Fibroblast of villous mesenchyme (primary cell): ENCODE results near the gene ZNF530. TPM values are rescaled to one million over a fixed set of nuclear protein-coding genes. Genes with fewer than 3 reads are reported as not detected.

Experiments
- DNase-seq: peaks from one replicate; pipeline ENCODE4 v3.0.0-alpha.2; 2010; ENCODE audit warnings: low read depth
- H3K4me3 ChIP-seq: 2 replicates; pipeline ENCODE4 v1.5.1; 2011; ENCODE audit warnings: low read depth, mild to moderate bottlenecking, low read length
- CTCF ChIP-seq: IDR thresholded peaks from 2 replicates; pipeline ENCODE4 v1.5.1; 2012; ENCODE audit warnings: low read depth, mild to moderate bottlenecking, low read length; ENCODE audit not compliant: insufficient read depth
- total RNA-seq: library from RNA; depleted of rRNA; stranded (reverse); fragments of >200 nt; gene quantifications from 2 replicates; pipeline ENCODE4 v1.2.3, GENCODE V29; 2012

The ZNF530 gene
- total RNA-seq, 1 donor = 3.9 TPM

GRCh38 chr19:57633832-57634131 lies 34.1 kb downstream of the ZNF530 start:
- DNase-seq = no peak
- no peak for TF ChIP-seq CTCF
- H3K4me3 ChIP-seq = peak overlapping the region; percentile 95

GRCh38 chr19:57637379-57637778 lies 37.7 kb downstream of the ZNF530 start:
- TF ChIP-seq CTCF = no peak

GRCh38 chr19:57641715-57642234 lies 42.1 kb downstream of the ZNF530 start:
- no peak for TF ChIP-seq CTCF
- DNase-seq = no peak
- H3K4me3 ChIP-seq = no peak overlapping the region

More at GRCh38 chr19:57637379-57637778, 37.7 kb downstream of the ZNF530 start:
- no peak overlapping the region for H3K4me3 ChIP-seq
- no peak for DNase-seq

GRCh38 chr19:57642396-57643046 lies 42.8 kb downstream of the ZNF530 start:
- no peak for TF ChIP-seq CTCF
- no peak for DNase-seq
- H3K4me3 ChIP-seq = no peak overlapping the region

- TF ChIP-seq CTCF = no peak
- H3K4me3 ChIP-seq = no peak overlapping the region
- DNase-seq = no peak
These were observed 44.0 kb downstream of the ZNF530 start for GRCh38 chr19:57643734-57644133.

- no peak overlapping the region for H3K4me3 ChIP-seq
- DNase-seq = no peak
- TF ChIP-seq CTCF = no peak
These were observed 48.8 kb downstream of the ZNF530 start for GRCh38 chr19:57648331-57649003.

GRCh38 chr19:57651654-57651996 lies 51.9 kb downstream of the ZNF530 start:
- peak; percentile 13 for TF ChIP-seq CTCF
- DNase-seq = no peak
- H3K4me3 ChIP-seq = no peak overlapping the region
